Activated naive CD4-positive, alpha-beta T cell treated with anti-CD3 and anti-CD28 coated beads for 36 hours (primary cell): ENCODE data around the gene EYA3. TPM values are rescaled to one million over a fixed set of nuclear protein-coding genes. Genes with fewer than 3 reads are reported as not detected.
"Not testable (repeated sequence)": the region's sequence is repeated elsewhere in the genome, so short reads cannot be mapped to it uniquely, and the experiment has no call there.

Source experiments
- CTCF ChIA-PET: fragments of 350-600 bp; sonication (Branson Sonifier 250); formaldehyde crosslinking; loops from one replicate; lab custom pipeline; 2021; ENCODE audit warnings: antibody characterized with exemption; lab: Charles Lee
- DNase-seq: peaks from one replicate; pipeline ENCODE4 v3.0.0-alpha.2; 2020
- H3K27ac Mint-ChIP-seq: one replicate; pipeline ENCODE4 v1.8.0; 2021; ENCODE audit warnings: mild to moderate bottlenecking, mixed read lengths
- H3K27me3 Mint-ChIP-seq: one replicate; pipeline ENCODE4 v1.8.0; 2021; ENCODE audit warnings: low read depth, mixed read lengths
- H3K36me3 Mint-ChIP-seq: one replicate; pipeline ENCODE4 v1.8.0; 2021; ENCODE audit warnings: low read depth, mixed read lengths
- H3K4me1 Mint-ChIP-seq: one replicate; pipeline ENCODE4 v1.8.0; 2021; ENCODE audit warnings: low read depth, mixed read lengths
- H3K4me3 Mint-ChIP-seq: one replicate; pipeline ENCODE4 v1.8.0; 2021; ENCODE audit warnings: mild to moderate bottlenecking, moderate library complexity, mixed read lengths
- H3K9me3 Mint-ChIP-seq: one replicate; pipeline ENCODE4 v1.8.0; 2021; ENCODE audit warnings: mixed read lengths
- intact Hi-C: fragments of 100-400 bp; cut with micrococcal nuclease; formaldehyde crosslinking; loops from one replicate; pipeline ENCODE4 v1.15.1; 2023
- total RNA-seq, 2 experiments: library from RNA; stranded (reverse); gene quantifications; one replicate each; pipeline ENCODE4 v1.2.3, GENCODE V29; 2021

The EYA3 gene
- total RNA-seq, 2 experiments from 2014 or later: 25.4 to 25.9 TPM

DNA sequence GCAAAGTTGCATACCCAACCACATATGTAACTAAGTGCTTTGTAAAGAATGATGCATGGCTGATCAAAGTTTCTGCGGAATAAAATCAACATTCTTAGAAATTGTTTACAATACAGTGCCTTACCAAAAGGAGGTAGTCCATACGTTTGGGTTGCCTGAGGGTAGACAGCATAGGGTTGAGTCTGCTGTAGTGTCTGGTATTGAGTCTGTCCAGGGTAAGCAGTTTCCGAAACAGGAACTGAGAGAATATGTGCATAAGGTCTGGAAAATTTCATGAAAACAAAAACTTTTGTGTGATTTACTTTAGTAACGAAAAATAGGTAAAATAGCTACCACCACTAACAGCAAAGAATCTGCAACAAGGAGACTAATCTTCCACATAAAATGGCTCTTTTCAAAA lies 53.0 kb downstream of the EYA3 start:
- intact Hi-C loops: no loop called here
- CTCF ChIA-PET: no interaction called here
- Mint-ChIP-seq H3K27me3 (no peaks in the 10 kb centered on the region), H3K27ac (no peak overlapping the region), H3K4me1 (no peaks in the 10 kb centered on the region), H3K9me3 (no peaks in the 10 kb centered on the region), H3K36me3 (peaks cover 17% of the 10 kb centered on the region), H3K4me3 (no peak overlapping the region)
- DNase-seq: no peak

DNA sequence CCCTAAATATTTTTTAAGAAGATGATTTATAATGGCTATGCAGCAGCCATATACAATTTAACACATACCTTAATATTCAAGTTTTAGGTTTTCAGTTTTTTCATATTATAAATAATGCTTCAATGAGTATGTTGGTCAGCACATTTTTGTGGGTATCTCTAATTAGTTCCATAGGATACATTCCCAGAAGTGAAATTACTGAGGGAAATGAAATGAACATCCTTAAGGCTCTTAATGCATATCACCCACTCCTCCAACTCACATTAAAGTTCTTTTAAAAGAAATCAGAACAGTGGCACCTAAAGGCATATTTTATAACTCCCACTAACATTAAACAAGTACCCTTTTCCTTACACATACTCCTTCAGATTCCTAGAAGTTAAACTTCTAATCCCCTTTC lies 56.1 kb downstream of the EYA3 start:
- intact Hi-C loops: no loop called here
- DNase-seq: no peak
- Mint-ChIP-seq H3K36me3 (peaks cover 9% of the 10 kb centered on the region), H3K9me3 (no peaks in the 10 kb centered on the region), H3K27ac (no peak overlapping the region), H3K4me1 (no peaks in the 10 kb centered on the region), H3K4me3 (no peak overlapping the region), H3K27me3 (no peaks in the 10 kb centered on the region)
- CTCF ChIA-PET: interaction anchor here (1.2 kb wide), 1 partner anchor 176 kb away, joined by 3 read pairs; no protein-coding TSS in a partner anchor

DNA sequence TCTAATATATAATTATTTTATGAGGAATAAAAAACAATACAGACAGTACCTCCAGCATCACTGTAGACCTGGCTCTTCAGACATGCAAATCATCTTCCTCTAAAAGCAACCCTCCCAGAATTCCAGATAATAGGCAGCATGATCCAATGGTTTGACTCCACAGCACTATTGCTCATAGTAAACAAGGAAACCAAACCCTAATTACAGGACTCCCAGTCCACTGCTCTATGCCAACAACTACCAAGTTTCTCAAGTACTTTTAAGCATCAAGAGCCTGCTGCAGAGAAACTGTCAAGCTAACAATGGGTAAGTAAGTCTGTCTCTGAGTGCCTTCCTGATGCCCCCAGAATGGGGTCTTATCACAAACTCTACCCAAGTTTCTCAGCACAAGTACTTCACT lies 57.2 kb downstream of the EYA3 start:
- peaks cover 6% of the 10 kb centered on the region for H3K36me3 Mint-ChIP-seq
- CTCF ChIA-PET: no interaction called here
- no peaks in the 10 kb centered on the region for H3K27me3 Mint-ChIP-seq
- H3K9me3 Mint-ChIP-seq: no peaks in the 10 kb centered on the region
- no peak overlapping the region for H3K27ac Mint-ChIP-seq
- DNase-seq: no peak
- intact Hi-C loops: no loop called here
- H3K4me1 Mint-ChIP-seq: no peaks in the 10 kb centered on the region
- H3K4me3 Mint-ChIP-seq: no peak overlapping the region

DNA sequence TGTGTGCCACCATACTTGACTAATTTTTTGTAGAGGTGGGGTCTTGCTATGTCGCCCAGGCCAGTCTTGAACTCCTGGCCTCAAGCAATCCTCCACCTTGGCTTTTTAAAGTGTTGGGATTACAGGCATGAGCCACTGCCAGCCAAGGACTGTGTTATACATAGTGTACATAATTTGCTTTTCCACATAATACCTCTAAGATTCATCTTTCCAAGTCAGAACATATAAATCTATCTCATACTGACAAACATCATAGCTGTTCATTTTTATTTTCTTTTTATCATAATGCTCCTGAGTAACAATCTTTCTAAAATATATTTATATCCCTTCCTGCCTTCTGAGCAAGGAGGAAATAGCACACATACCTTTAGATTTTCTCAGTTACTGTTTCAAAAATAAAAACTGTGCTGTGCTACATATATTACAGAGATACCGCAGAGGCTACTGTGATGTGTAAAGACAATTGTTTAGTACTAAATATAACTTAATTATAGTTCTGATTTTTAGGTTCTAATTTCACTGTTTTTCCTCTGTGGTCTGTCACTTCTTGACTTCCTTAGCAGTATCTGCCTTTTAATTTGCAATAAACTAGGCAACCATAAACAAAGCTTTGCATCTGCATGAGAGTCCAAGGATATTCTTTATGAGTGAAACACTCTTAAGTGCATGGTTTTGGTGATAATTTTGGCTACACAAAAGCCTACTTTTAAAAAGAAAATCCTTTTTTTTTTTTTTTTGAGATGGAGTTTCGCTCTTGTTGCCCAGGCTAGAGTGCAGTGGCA lies 59.3 kb downstream of the EYA3 start:
- intact Hi-C loops: no loop called here
- no peaks in the 10 kb centered on the region for H3K9me3 Mint-ChIP-seq

DNA sequence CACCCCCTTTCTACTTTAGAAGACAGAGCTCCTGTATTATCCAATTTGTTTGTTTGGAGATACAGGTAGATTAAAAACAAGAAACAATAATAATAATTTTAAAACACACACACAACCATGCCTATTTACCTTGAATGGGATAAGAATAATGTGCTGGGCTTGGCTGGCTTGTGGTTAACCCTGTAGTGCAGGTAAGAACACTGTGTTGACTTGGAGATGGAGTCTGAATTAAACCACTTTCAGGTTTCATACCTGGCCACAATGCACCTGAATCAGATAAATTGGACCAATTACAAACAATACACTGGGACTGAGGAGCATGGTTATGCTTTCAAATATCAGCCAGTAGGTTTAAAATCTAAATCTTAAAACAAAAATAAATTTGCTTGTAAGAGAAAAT lies 60.8 kb downstream of the EYA3 start:
- no peaks in the 10 kb centered on the region for H3K9me3 Mint-ChIP-seq
- H3K27ac Mint-ChIP-seq: no peak overlapping the region
- no peaks in the 10 kb centered on the region for H3K27me3 Mint-ChIP-seq
- intact Hi-C loops: no loop called here
- CTCF ChIA-PET: no interaction called here
- no peak overlapping the region for H3K4me3 Mint-ChIP-seq
- no peak for DNase-seq
- no peaks in the 10 kb centered on the region for H3K36me3 Mint-ChIP-seq
- no peaks in the 10 kb centered on the region for H3K4me1 Mint-ChIP-seq

More for the DNA sequence above, 59.3 kb downstream of the EYA3 start:
- H3K36me3 Mint-ChIP-seq: no peaks in the 10 kb centered on the region
- DNase-seq: no peak
- CTCF ChIA-PET: interaction anchor here (0.6 kb wide), 1 partner anchor 11 kb away, joined by 4 read pairs; no protein-coding TSS in a partner anchor
- no peaks in the 10 kb centered on the region for H3K27me3 Mint-ChIP-seq
- no peaks in the 10 kb centered on the region for H3K4me1 Mint-ChIP-seq
- H3K27ac Mint-ChIP-seq: no peak overlapping the region
- H3K4me3 Mint-ChIP-seq: no peak overlapping the region

DNA sequence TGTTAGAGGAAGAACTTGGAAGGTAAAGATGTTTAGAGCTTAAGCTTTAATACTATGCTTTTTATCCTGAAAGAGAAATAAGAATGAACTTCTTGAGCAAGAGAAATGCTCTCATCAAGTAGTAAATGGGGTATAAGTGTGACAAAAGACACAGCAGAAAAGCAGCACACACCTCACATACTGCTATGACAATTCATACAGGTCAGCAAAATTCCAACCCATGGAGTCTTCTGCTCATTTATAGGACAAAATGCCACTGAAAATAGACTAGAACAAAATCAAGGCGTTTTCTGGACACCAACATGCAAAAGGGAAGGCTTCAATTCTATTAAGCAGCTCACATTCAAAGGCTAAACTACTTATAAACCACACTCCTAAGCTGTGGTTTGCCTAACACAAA lies 61.2 kb downstream of the EYA3 start:
- Mint-ChIP-seq H3K27me3 (no peaks in the 10 kb centered on the region), H3K4me1 (no peaks in the 10 kb centered on the region), H3K4me3 (no peak overlapping the region), H3K9me3 (no peaks in the 10 kb centered on the region), H3K27ac (no peak overlapping the region), H3K36me3 (no peaks in the 10 kb centered on the region)
- DNase-seq: no peak
- intact Hi-C loops: no loop called here
- CTCF ChIA-PET: interaction anchor here (0.7 kb wide), 1 partner anchor 63 kb away, joined by 4 read pairs; no protein-coding TSS in a partner anchor

DNA sequence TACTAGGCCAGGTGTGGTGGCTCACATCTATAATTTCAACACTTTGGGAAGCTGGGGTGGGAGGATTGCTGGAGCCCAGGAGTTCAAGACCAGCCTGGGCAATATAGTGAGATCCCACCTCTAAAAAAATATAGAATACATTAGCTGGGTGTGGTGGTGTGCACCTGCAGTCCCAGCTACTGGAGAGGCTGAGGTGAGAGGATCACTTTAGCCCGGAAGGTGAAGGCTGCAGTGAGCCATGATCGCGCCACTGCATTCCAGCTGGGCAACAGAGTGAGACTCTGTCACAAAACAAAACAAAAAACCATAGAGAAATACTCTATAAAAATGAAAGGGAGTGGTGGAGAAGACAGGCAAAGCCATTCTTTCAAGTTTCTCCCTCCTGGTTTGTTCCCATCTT lies 62.1 kb downstream of the EYA3 start:
- intact Hi-C loops: no loop called here
- CTCF ChIA-PET: interaction anchor here (0.7 kb wide), 1 partner anchor 64 kb away, joined by 4 read pairs; no protein-coding TSS in a partner anchor
- H3K27ac Mint-ChIP-seq: no peak overlapping the region

DNA sequence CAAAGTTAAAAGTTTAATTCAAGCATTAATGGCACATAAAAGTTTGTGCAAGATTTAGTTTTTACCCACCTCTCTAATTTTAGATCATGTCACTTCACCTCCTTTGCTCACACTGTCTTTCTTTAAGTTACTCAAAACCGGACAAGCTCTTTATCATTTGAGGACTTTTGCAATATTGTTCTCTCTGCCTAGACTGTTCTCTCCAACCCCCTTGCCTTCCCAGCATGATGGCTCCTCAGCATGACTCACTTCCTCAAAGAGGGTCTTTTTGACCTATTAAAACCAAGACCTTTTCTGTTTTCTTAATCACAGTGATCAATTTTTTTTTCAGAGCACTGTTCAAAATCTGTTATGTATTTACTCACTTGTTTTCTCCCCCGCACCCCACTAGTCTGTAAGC lies 67.3 kb downstream of the EYA3 start:
- CTCF ChIA-PET: interaction anchor here (0.6 to 0.7 kb wide), 3 partner anchors 91 to 327 kb away, joined by 3 to 4 read pairs (median 3); no protein-coding TSS in a partner anchor
- Mint-ChIP-seq H3K27ac (no peak overlapping the region), H3K9me3 (no peaks in the 10 kb centered on the region), H3K36me3 (peaks cover 6% of the 10 kb centered on the region), H3K4me1 (peaks cover 6% of the 10 kb centered on the region), H3K4me3 (no peak overlapping the region), H3K27me3 (no peaks in the 10 kb centered on the region)
- intact Hi-C loops: no loop called here
- no peak for DNase-seq

More for the DNA sequence above, 62.1 kb downstream of the EYA3 start:
- Mint-ChIP-seq H3K27me3 (no peaks in the 10 kb centered on the region), H3K36me3 (no peaks in the 10 kb centered on the region), H3K4me1 (peaks cover under 1% of the 10 kb centered on the region), H3K4me3 (no peak overlapping the region), H3K9me3 (no peaks in the 10 kb centered on the region)
- DNase-seq: no peak

DNA sequence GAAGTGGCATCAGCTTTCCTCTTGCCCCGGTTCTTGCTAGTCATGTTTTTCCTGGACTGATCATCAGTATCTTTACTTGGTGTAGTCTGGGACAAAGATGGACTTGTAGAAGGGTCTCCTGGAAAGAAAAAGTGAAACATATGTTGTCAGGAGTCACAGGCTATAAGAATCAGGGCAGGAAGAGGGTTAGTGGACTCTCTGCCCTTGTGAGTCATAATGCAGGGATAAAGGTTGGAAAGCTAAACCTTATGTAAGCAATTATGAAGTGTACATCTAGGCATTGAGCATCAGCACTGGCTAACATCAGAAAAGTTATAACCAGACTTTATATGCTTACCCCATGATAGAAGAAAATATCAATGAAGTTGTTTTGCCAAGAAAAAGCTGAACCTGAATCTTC lies 77.4 kb downstream of the EYA3 start:
- CTCF ChIA-PET: no interaction called here
- Mint-ChIP-seq H3K4me3 (no peak overlapping the region), H3K9me3 (no peaks in the 10 kb centered on the region), H3K27me3 (no peaks in the 10 kb centered on the region), H3K27ac (no peak overlapping the region), H3K4me1 (no peaks in the 10 kb centered on the region), H3K36me3 (peaks cover 19% of the 10 kb centered on the region)
- intact Hi-C loops: no loop called here
- no peak for DNase-seq

DNA sequence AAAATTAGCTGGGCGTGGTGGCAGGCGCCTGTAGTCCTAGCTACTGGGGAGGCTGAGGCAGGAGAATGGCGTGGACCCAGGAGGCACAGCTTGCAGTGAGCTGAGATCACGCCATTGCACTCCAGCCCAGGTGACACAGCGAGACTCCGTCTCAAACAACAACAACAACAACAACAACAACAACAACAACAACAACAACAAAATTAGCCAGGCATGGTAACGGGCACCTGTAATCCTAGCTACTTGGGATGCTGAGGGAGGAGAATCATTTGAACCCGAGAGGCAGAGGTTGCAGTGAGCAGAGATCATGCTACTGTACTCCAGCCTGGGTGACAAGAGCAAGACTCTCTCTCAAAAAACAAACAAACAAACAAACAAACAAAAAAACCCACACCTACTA lies 85.3 kb downstream of the EYA3 start:
- H3K27me3 Mint-ChIP-seq, intact Hi-C loops, H3K27ac Mint-ChIP-seq, H3K4me1 Mint-ChIP-seq, H3K9me3 Mint-ChIP-seq, DNase-seq, H3K36me3 Mint-ChIP-seq, H3K4me3 Mint-ChIP-seq: not testable (repeated sequence)
- CTCF ChIA-PET: interaction anchor here (0.6 kb wide), 1 partner anchor 170 kb away, joined by 4 read pairs; no protein-coding TSS in a partner anchor

DNA sequence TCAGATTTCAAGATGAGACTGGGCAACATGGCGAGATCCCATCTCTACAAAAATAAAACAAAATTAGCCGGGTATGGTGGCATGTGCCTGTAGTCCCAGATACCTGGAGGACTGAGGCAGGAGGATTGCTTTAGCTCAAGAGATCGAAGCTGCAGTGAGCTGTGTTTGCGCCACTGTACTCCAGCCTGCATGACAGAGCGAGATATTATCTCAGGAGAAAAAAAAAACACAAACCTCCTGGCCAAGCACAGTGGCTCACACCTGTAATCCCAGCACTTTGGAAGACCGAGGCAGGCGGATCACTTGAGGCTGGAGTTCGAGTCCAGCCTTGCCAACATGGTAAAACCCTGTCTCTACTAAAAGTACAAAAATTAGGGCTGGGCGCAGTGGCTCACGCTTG lies 85.8 kb downstream of the EYA3 start:
- H3K27ac Mint-ChIP-seq: no peak overlapping the region
- H3K36me3 Mint-ChIP-seq: peaks cover 11% of the 10 kb centered on the region
- intact Hi-C loops: no loop called here
- H3K27me3 Mint-ChIP-seq: no peaks in the 10 kb centered on the region
- CTCF ChIA-PET: interaction anchor here (0.6 to 0.7 kb wide), 3 partner anchors 31 to 206 kb away, joined by 3 to 4 read pairs (median 3); no protein-coding TSS in a partner anchor
- H3K4me1 Mint-ChIP-seq: no peaks in the 10 kb centered on the region
- no peak for DNase-seq
- no peaks in the 10 kb centered on the region for H3K9me3 Mint-ChIP-seq
- no peak overlapping the region for H3K4me3 Mint-ChIP-seq

DNA sequence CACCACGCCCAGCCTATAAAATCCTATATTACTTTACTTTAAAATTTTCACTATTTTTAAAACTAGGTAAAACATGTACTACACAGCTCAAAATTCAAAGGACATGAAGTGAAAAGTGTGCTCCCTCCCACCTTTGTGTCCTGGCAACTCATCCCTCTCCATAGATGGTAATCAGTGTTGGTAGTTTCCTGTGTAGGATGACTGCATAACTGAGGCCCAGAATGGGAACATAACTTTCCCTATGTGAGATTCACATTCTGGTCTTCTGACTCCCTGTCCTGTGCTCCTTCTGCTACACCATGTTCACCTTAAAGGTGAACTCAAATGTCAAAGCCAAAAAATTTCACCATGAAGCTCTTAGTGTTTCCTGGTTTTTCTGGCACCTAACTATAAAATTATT lies 89.4 kb downstream of the EYA3 start:
- CTCF ChIA-PET: interaction anchor here (0.9 kb wide), 1 partner anchor 250 kb away, joined by 4 read pairs; no protein-coding TSS in a partner anchor
- no peaks in the 10 kb centered on the region for H3K27me3 Mint-ChIP-seq
- no peaks in the 10 kb centered on the region for H3K9me3 Mint-ChIP-seq
- no peak for DNase-seq
- H3K27ac Mint-ChIP-seq: no peak overlapping the region
- H3K36me3 Mint-ChIP-seq: peaks cover 11% of the 10 kb centered on the region
- intact Hi-C loops: loop anchor here (10.0 kb wide), 1 partner anchor 324 kb away; the partner anchor contains the start of gene IFI6
- H3K4me3 Mint-ChIP-seq: no peak overlapping the region
- peaks cover 2% of the 10 kb centered on the region for H3K4me1 Mint-ChIP-seq
